HG02840 (cell line): Measurements from ENCODE around the gene POLE4.

Experiments used
- ATAC-seq: cut with Tn5 transposase; IDR thresholded peaks from one replicate; pipeline ENCODE4 v1.9.1; 2021; ENCODE audit warnings: mild to moderate bottlenecking, moderate library complexity, moderate number of reproducible peaks; ENCODE audit not compliant: unreplicated experiment, low FRiP score

Gene POLE4

DNA sequence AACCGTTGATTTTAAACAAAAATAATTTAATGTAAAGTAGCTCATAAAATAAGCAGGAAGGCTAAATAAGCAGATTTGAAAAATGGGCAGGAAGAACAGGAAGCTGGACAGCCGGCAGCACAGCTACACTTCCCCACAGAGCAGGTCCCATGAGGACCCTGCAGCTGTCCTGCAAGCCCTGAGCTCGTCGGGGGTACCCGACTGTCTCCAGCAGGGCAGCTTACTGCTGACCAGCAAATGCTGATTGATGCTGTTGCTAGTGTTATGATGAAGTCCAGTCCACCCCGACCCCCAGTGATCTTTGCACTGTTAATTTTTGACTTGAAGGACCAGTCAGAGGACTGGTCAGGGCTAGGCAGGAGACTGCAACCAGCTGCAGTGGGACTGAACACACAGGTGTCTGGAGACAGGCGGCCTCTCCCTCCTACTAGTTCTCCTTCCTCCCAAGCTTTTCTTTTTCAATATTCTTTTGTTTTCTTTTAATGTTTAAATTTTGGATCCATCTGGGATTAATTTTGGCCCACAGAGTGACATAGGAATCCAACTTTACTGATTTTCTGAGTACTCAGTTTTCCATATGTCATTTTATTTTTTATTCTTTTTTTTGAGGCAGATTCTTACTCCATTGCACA is 27.7 kb downstream of the POLE4 start:
- ATAC-seq, result no peak

GRCh38 chr2:74991977-74992376 is 33.5 kb downstream of the POLE4 start:
- no peak for ATAC-seq

DNA sequence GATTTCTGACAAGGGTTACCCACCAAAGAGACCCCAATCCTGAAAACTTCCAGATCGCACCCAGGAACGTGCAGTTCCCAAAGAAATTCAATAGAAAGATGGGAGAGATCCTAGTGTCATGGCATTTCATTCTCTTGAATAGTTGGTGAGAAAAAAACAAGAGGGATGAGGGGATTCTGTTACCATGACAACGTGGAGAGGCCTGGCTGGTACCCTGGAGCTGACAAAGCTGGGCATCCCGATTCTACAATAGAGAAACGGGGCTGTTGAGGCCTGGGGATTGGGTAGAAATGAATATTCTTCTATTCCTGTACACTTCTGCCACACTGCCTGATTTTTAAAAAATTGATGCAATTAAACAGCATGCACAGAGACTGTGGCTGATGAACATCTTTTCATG is 41.0 kb downstream of the POLE4 start:
- ATAC-seq, result no peak

GRCh38 chr2:75002007-75002406 is 43.6 kb downstream of the POLE4 start:
- no peak for ATAC-seq

GRCh38 chr2:75003276-75003675 is 44.8 kb downstream of the POLE4 start:
- no peak for ATAC-seq

DNA sequence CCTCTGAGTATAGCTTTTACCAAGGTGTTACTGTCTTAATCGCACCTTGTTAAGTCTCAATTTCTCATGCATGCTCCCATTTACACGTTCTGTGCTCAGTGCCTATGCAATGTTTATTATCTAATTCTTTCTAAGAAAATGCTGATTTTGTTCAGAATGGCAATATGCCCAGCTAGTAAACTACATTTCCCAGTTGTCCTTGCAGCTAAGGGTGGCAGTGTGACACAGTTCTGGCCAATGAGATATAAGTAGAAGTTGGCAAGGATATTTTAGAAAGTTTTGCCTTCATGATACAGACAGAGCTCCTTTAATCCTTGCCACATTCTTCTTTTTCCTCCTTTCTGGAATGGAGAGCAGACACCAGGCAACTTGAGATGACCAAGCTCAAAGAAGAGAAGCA is 45.3 kb downstream of the POLE4 start:
- ATAC-seq, result no peak

- no peak for ATAC-seq
Observed at GRCh38 chr2:75006041-75006440, 47.6 kb downstream of the POLE4 start.

DNA sequence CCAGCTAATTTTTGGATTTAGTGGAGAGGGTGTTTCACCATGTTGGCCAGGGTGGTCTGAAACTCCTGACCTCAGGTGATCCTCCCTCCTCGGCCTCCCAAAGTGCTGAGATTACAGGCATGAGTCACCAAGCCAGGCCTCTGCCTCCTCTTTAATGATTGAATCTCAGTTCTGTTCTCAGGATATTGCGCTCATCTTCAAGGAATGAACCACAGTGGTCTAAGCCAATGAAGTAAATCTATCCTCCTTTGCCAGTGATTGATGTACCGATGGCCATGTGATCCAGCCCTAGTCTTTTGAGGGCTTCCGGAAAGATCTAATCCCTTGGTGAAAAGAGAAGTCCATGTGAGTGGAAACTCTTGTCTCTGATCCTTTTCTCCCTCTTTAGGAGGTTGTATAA is 48.6 kb downstream of the POLE4 start:
- no peak for ATAC-seq

DNA sequence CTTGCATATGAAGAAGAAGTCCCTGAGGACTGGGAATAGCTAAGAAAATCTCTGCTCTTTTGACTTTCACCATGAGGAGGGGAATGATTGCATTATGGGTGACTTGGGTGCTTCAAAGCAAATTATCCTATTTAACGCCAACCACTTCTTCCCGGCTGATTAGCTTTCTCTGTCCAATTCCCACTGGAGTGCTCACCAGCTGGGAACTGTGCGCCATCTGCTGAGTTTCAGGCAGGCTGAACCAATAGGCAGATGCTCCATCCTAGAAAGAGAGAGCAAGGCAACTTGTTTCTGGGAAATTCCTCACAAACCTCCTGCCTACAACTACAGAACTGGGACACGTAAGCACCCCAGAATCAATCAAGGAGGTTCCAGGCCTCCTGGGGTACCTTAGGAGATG is 49.4 kb downstream of the POLE4 start:
- no peak for ATAC-seq

- ATAC-seq, result no peak
Observed at GRCh38 chr2:75010571-75010970, 52.1 kb downstream of the POLE4 start.

GRCh38 chr2:75012080-75012479 is 53.6 kb downstream of the POLE4 start:
- ATAC-seq, result no peak

GRCh38 chr2:75018162-75018561 is 59.7 kb downstream of the POLE4 start:
- ATAC-seq, result no peak
